Nephron progenitor cell (in vitro differentiated cells): Measurements from ENCODE around the gene VSIR.
A peak's percentile ranks its signal among the peaks of the same experiment; 100 is the strongest.

Experiments
- DNase-seq: peaks from one replicate; pipeline ENCODE4 v3.0.0; 2021
- H3K27ac Mint-ChIP-seq: 2 replicates; pipeline ENCODE4 v1.8.0; 2021; ENCODE audit warnings: mild to moderate bottlenecking, moderate library complexity, mixed read lengths
- H3K27me3 Mint-ChIP-seq: 2 replicates; pipeline ENCODE4 v1.8.0; 2021; ENCODE audit warnings: mild to moderate bottlenecking, low read depth, mixed read lengths; ENCODE audit not compliant: poor library complexity
- H3K36me3 Mint-ChIP-seq: 2 replicates; pipeline ENCODE4 v1.8.0; 2021; ENCODE audit warnings: low read depth, mixed read lengths
- H3K4me1 Mint-ChIP-seq: 2 replicates; pipeline ENCODE4 v1.8.0; 2021; ENCODE audit warnings: mixed read lengths
- H3K4me3 Mint-ChIP-seq: 2 replicates; pipeline ENCODE4 v1.8.0; 2021; ENCODE audit warnings: mild to moderate bottlenecking, moderate library complexity, mixed read lengths
- H3K9me3 Mint-ChIP-seq: 2 replicates; pipeline ENCODE4 v1.8.0; 2021; ENCODE audit warnings: mild to moderate bottlenecking, moderate library complexity, mixed read lengths
- TF ChIP-seq, protein P1 (sequence below): fragments of 200-600 bp; sonication (generic); IDR thresholded peaks from 2 replicates; pipeline ENCODE4 v1.5.0; 2021; ENCODE audit warnings: antibody characterized with exemption

VSIR gene

DNA sequence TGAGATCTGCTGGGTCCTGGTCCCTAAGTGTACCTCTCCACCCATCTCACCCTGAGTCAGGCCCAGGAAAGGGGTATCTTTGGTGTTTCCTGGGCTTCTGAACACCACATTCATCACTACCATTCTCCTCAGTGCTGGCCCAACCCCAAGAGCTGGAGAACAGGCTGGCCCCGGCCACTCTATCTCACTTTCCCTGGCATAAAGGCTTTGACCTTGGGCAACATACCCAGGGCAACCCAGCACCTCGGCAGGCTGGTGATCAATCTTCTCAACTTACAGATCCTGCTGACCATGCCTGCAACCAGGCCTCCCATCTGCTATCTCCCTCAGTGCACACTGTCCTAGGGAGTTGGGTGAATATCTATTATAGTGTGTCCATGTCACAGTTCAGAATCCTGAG lies 2.1 kb downstream of the VSIR start:
- Mint-ChIP-seq H3K27me3 (peaks cover 30% of the 10 kb centered on the region), H3K27ac (no peak overlapping the region), H3K4me1 (peaks cover 39% of the 10 kb centered on the region), H3K4me3 (no peak overlapping the region), H3K9me3 (no peaks in the 10 kb centered on the region), H3K36me3 (no peaks in the 10 kb centered on the region)
- TF ChIP-seq, protein P1, sequence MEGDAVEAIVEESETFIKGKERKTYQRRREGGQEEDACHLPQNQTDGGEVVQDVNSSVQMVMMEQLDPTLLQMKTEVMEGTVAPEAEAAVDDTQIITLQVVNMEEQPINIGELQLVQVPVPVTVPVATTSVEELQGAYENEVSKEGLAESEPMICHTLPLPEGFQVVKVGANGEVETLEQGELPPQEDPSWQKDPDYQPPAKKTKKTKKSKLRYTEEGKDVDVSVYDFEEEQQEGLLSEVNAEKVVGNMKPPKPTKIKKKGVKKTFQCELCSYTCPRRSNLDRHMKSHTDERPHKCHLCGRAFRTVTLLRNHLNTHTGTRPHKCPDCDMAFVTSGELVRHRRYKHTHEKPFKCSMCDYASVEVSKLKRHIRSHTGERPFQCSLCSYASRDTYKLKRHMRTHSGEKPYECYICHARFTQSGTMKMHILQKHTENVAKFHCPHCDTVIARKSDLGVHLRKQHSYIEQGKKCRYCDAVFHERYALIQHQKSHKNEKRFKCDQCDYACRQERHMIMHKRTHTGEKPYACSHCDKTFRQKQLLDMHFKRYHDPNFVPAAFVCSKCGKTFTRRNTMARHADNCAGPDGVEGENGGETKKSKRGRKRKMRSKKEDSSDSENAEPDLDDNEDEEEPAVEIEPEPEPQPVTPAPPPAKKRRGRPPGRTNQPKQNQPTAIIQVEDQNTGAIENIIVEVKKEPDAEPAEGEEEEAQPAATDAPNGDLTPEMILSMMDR, result no peak
- DNase-seq, result no peak

DNA sequence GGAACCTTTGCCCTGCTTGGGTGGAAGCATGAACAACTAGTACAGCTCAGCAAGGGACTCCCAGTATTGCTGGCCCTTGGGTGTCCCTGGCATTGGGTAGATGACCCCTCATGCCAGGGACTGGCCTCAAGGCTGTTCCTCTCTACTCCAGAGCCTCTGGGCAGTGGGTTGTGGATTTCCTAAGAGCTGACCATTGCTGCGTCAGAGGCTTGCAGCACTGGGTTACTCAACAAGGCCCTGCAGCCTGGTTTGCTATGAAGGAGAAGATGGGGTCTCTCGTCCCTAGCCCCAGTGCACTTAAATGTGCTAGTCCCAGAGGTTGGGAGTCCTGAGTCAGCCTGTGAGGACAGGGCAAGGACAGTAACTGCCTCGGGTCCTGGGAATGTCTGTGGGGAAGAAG lies 2.5 kb downstream of the VSIR start:
- TF ChIP-seq, protein P1, result no peak
- H3K36me3 Mint-ChIP-seq, result no peaks in the 10 kb centered on the region
- H3K27me3 Mint-ChIP-seq, result peaks cover 30% of the 10 kb centered on the region
- DNase-seq, result no peak
- peaks cover 41% of the 10 kb centered on the region for H3K4me1 Mint-ChIP-seq
- H3K9me3 Mint-ChIP-seq, result no peaks in the 10 kb centered on the region
- no peak overlapping the region for H3K27ac Mint-ChIP-seq
- H3K4me3 Mint-ChIP-seq, result no peak overlapping the region

DNA sequence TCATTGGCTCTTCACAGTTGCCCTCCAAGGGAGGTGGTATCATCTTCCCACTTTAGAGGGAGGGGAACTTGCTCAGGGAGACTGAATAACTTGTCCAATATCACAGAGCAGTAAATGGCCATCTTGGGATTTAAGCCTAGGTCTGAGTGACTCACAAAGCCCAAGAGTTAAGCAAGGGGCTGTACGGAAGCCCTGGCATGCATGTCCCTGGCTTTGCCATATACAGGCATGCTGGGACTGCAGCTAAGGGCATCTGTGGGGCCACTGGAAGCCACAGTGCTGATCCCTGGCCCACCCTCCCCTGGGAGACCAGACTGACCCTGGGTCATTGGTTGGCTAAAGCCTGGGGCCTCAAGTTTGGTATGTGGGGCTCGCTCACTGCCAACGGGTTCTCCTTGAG lies 3.1 kb downstream of the VSIR start:
- DNase-seq, result no peak
- TF ChIP-seq, protein P1, result no peak
- peaks cover 43% of the 10 kb centered on the region for H3K4me1 Mint-ChIP-seq
- no peak overlapping the region for H3K4me3 Mint-ChIP-seq
- peaks cover 30% of the 10 kb centered on the region for H3K27me3 Mint-ChIP-seq
- no peaks in the 10 kb centered on the region for H3K36me3 Mint-ChIP-seq
- H3K27ac Mint-ChIP-seq, result no peak overlapping the region
- H3K9me3 Mint-ChIP-seq, result no peaks in the 10 kb centered on the region

DNA sequence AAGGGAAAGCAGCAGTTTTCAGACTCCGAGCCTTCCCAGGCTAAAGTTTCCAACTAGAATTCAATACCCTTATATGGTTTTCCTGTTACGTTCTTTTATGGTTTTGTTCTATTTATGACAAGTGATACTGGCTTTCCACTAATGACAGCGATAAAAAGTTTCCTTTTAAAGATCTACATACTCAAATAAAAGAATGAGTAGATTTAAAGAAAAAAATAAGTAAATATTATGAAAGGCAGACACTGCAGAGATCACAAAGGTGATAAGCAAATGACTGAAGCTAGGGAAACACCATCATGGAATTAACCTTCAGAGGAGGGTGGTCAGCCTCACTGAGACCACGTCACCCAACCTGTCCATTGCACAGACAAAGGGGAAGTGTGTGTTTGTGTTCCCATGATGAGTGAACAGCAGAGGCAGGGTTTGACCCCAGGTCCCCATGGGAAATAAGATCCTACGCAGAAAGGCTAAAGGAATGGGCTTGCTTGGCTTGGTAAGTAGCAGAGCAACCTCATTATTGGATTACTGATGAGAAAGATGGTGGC lies 4.0 kb downstream of the VSIR start:
- H3K4me1 Mint-ChIP-seq, result peaks cover 43% of the 10 kb centered on the region

DNA sequence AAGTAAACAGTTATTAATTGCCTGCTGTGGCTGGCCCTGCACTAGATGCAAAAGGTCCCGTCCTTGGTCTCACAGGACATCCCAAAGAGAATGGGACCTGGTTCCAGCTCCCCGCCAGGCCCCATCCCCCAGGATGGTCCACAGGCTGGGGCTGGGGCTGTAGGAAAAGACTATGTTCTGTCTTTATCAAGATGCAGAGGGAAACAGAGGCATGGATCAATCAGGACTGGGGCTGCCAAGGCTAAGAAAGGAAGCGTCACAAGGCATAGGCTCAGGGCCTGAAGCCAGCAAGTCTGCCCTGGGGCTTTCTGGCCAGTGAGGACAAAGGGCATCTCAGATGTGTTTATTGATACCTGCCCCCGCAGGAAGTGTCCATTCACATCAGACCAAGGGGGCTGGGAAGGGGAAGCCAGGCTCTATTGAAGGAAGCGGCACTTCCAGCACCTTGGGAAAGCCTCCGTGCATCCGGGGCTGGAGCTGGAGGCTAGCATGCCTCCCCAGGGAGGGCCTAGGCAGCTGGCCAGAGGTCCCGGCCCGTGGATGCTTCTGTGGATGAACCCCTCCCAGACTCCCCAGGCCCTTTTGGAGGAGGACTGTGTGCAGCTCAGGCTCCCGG lies 5.8 kb downstream of the VSIR start:
- H3K9me3 Mint-ChIP-seq, result no peaks in the 10 kb centered on the region
- H3K4me3 Mint-ChIP-seq, result peak overlapping the region; percentile 39
- H3K27me3 Mint-ChIP-seq, result peaks cover 22% of the 10 kb centered on the region
- H3K4me1 Mint-ChIP-seq, result peaks cover 35% of the 10 kb centered on the region
- DNase-seq, result no peak
- TF ChIP-seq, protein P1, result no peak
- H3K27ac Mint-ChIP-seq, result peak overlapping the region; percentile 46
- H3K36me3 Mint-ChIP-seq, result no peaks in the 10 kb centered on the region

More for the DNA sequence above, 4.0 kb downstream of the VSIR start:
- TF ChIP-seq, protein P1, result no peak
- Mint-ChIP-seq H3K36me3 (no peaks in the 10 kb centered on the region), H3K27me3 (peaks cover 27% of the 10 kb centered on the region), H3K27ac (no peak overlapping the region), H3K4me3 (no peak overlapping the region), H3K9me3 (no peaks in the 10 kb centered on the region)
- DNase-seq, result no peak
